K562 (cell line): ENCODE results near the gene SEL1L. TPM values are rescaled to one million over a fixed set of nuclear protein-coding genes. Genes with fewer than 3 reads are reported as not detected.

ENCODE experiments used
- ARNT ChIP-seq, 2 experiments: fragments of 450-650 bp; IDR thresholded peaks; 2 replicates each; pipeline ENCODE4 v1.6.1; 2016; ENCODE audit warnings: mild to moderate bottlenecking in 1 of 2
- BCOR ChIP-seq: fragments of 450-650 bp; IDR thresholded peaks from 2 replicates; pipeline ENCODE4 v1.6.1; 2016
- DACH1 ChIP-seq: fragments of 450-650 bp; IDR thresholded peaks from 2 replicates; pipeline ENCODE4 v1.6.1; 2018; ENCODE audit not compliant: partially characterized antibody
- GTF2F1 ChIP-seq: IDR thresholded peaks from 2 replicates; pipeline ENCODE4 v1.6.1; 2011; ENCODE audit warnings: low read depth, low read length, improper control_type of control experiment
- JUN ChIP-seq, 2 experiments: sonication (generic) in 1 of 2; formaldehyde crosslinking in 1 of 2; IDR thresholded peaks; 2 replicates each; pipeline versions ENCODE4 v1.6.1 to v1.8.0; 2012 to 2022; ENCODE audit warnings: borderline replicate concordance in 2 of 2, mild to moderate bottlenecking in 2 of 2, improper control_type of control experiment in 1 of 2, low read depth in 1 of 2, low read length in 1 of 2, missing genetic modification reagents in 1 of 2
- JUND ChIP-seq, 2 experiments: IDR thresholded peaks; 2 replicates in 1 of 2; 3 replicates in 1 of 2; pipeline ENCODE4 v1.6.1; 2011; ENCODE audit warnings: borderline replicate concordance in 2 of 2, low read depth in 2 of 2, low read length in 2 of 2, improper control_type of control experiment in 1 of 2, missing biosample characterization in 1 of 2, missing genetic modification characterization in 1 of 2, missing genetic modification reagents in 1 of 2
- NBN ChIP-seq: fragments of 450-650 bp; IDR thresholded peaks from 2 replicates; pipeline ENCODE4 v1.6.1; 2016; ENCODE audit warnings: low read depth, mild to moderate bottlenecking
- POLR2H ChIP-seq: IDR thresholded peaks from 2 replicates; pipeline ENCODE4 v1.6.1; 2016; ENCODE audit warnings: missing genetic modification characterization, low read depth, mild to moderate bottlenecking, control low read depth, missing compliant biosample characterization, moderate library complexity
- SAFB2 ChIP-seq: fragments of 200-400 bp; formaldehyde crosslinking; IDR thresholded peaks from 2 replicates; pipeline ENCODE4 v1.6.1; 2018; ENCODE audit warnings: borderline replicate concordance, low read length, low read depth, moderate library complexity; ENCODE audit not compliant: severe bottlenecking
- SMAD3 ChIP-seq: fragments of 450-650 bp; formaldehyde crosslinking; conservative IDR thresholded peaks from 2 replicates; pipeline ENCODE4 v1.4.0; 2020; ENCODE audit warnings: mild to moderate bottlenecking
- SMARCB1 ChIP-seq: IDR thresholded peaks from 2 replicates; pipeline ENCODE4 v1.6.1; 2011; ENCODE audit warnings: improper control_type of control experiment, low read depth; ENCODE audit not compliant: insufficient read length
- SPI1 ChIP-seq: IDR thresholded peaks from 2 replicates; pipeline ENCODE4 v1.6.1; 2011; ENCODE audit warnings: low read depth, low read length, control low read depth, borderline replicate concordance
- SRSF3 ChIP-seq: fragments of 200-400 bp; formaldehyde crosslinking; IDR thresholded peaks from 2 replicates; pipeline ENCODE4 v1.6.1; 2016; ENCODE audit warnings: mild to moderate bottlenecking, low read length, moderate library complexity; ENCODE audit not compliant: insufficient read depth
- TFAP4 ChIP-seq: sonication (generic); formaldehyde crosslinking; IDR thresholded peaks from 2 replicates; pipeline ENCODE4 v1.8.0; 2022; ENCODE audit warnings: missing genetic modification reagents, mild to moderate bottlenecking, moderate library complexity, borderline replicate concordance
- XRCC4 ChIP-seq: IDR thresholded peaks from one replicate; pipeline ENCODE4 v1.6.1; 2011; ENCODE audit not compliant: insufficient read depth, insufficient read length; ENCODE audit errors: extremely low read depth
- ZNF134 ChIP-seq: fragments of 250-450 bp; sonication (Bioruptor Pico); conservative IDR thresholded peaks from 2 replicates; pipeline ENCODE4 v1.4.0; 2020
- ZNF239 ChIP-seq: fragments of 250-450 bp; sonication (Bioruptor Pico); IDR thresholded peaks from 2 replicates; pipeline ENCODE4 v1.4.0; 2020; ENCODE audit warnings: mild to moderate bottlenecking
- ZNF282 ChIP-seq: sonication (generic); formaldehyde crosslinking; IDR thresholded peaks from 2 replicates; pipeline ENCODE4 v1.8.1; 2023; ENCODE audit warnings: missing genetic modification reagents
- ZNF639 ChIP-seq, 2 experiments: fragments of 200-800 bp in 1 of 2; sonication (Bioruptor generic) in 1 of 2; sonication (generic) in 1 of 2; formaldehyde crosslinking in 1 of 2; IDR thresholded peaks in 1 of 2; conservative IDR thresholded peaks in 1 of 2; 2 replicates each; pipeline versions ENCODE4 v1.5.0 to v1.6.1; 2016 to 2020; ENCODE audit warnings: missing compliant biosample characterization in 1 of 2, missing genetic modification characterization in 1 of 2, missing genetic modification reagents in 1 of 2
- ZSCAN32 ChIP-seq: fragments of 450-650 bp; formaldehyde crosslinking; IDR thresholded peaks from 2 replicates; pipeline ENCODE4 v1.4.0; 2020; ENCODE audit warnings: mild to moderate bottlenecking, moderate library complexity
- polyA plus RNA-seq, 8 experiments: library from polyadenylated mRNA; depleted of rRNA in 4 of 8; stranded (reverse) in 5 of 8; unstranded in 3 of 8; fragments of >200 nt; fragmentation: Nextera tagmentation in 2 of 8; fragmentation: Illumina TruSeq in 1 of 8; extraction: Ambion mirVana in 2 of 8; extraction: Trizol in 1 of 8; gene quantifications; 2 replicates each; pipeline versions ENCODE4 v1.2.1 to v1.2.3, GENCODE V29; 2011 to 2014; ENCODE audit warnings: inconsistent platforms in 1 of 8, missing spikeins in 1 of 8
- total RNA-seq, 7 experiments: library from RNA; depleted of rRNA in 6 of 7; stranded (reverse); fragments of >200 nt in 6 of 7; fragmentation: Illumina TruSeq in 2 of 7; extraction: Trizol in 2 of 7; gene quantifications; 2 replicates each; pipeline versions ENCODE4 v1.2.1 to v1.2.3, GENCODE V29; 2011 to 2021; ENCODE audit warnings: low replicate concordance in 1 of 7
- TF ChIP-seq, protein P1 (sequence below): sonication (generic); formaldehyde crosslinking; IDR thresholded peaks from 2 replicates; pipeline ENCODE4 v1.4.0; 2020; ENCODE audit warnings: mild to moderate bottlenecking, missing genetic modification reagents

SEL1L gene
- total and polyA plus RNA-seq, 9 of the 15 experiments (the other 6 are each of a cell fraction or from before 2014, with no cell fraction given) = 7.7 to 21.1 (median 13.6) TPM

GRCh38 chr14:81427348-81428058 lies 106.2 kb downstream of the SEL1L start (continued):
- TF ChIP-seq JUN (IDR thresholded peaks at IDR 0.05; ENCODE audit: borderline replicate concordance, low read depth, low read length) (0 out of 2 replicates have a peak, but pooled peaks have one; percentile 59), JUN (CRISPR knock-in tag; IDR thresholded peaks at IDR 0.05; ENCODE audit: borderline replicate concordance) (no peak), JUND (IDR thresholded peaks at IDR 0.05; ENCODE audit: borderline replicate concordance, low read depth, low read length) (peak; percentile 83), JUND (tag; IDR thresholded peaks at IDR 0.05; ENCODE audit: borderline replicate concordance, low read depth, low read length) (peak; percentile 68; the same call in 1 of the 3 replicates), ZNF639 (CRISPR knock-in tag; conservative IDR thresholded peaks at IDR 0.05 in 1 of 2, IDR thresholded peaks at IDR 0.05 in 1 of 2) (no peak), ARNT (IDR thresholded peaks at IDR 0.05) (peak in 1 of 2 experiments; percentile 78; a peak in 3 of 4 replicates), GTF2F1 (no peak), ZSCAN32 (CRISPR knock-in tag) (no peak), SMARCB1 (peak; percentile 90), SRSF3 (no peak), ZNF239 (CRISPR knock-in tag) (no peak), SPI1 (no peak), SAFB2 (no peak), ZNF282 (no peak), TFAP4 (CRISPR knock-in tag) (peak; percentile 99), DACH1 (peak; percentile 80), XRCC4 (no peak), NBN (0 out of 2 replicates have a peak, but pooled peaks have one; percentile 67), ZNF134 (CRISPR knock-in tag) (no peak), POLR2H (tag) (peak; percentile 53; the same call in 1 of the 2 replicates), BCOR (0 out of 2 replicates have a peak, but pooled peaks have one; percentile 40), SMAD3 (CRISPR knock-in tag) (no peak)
- TF ChIP-seq, protein P1, sequence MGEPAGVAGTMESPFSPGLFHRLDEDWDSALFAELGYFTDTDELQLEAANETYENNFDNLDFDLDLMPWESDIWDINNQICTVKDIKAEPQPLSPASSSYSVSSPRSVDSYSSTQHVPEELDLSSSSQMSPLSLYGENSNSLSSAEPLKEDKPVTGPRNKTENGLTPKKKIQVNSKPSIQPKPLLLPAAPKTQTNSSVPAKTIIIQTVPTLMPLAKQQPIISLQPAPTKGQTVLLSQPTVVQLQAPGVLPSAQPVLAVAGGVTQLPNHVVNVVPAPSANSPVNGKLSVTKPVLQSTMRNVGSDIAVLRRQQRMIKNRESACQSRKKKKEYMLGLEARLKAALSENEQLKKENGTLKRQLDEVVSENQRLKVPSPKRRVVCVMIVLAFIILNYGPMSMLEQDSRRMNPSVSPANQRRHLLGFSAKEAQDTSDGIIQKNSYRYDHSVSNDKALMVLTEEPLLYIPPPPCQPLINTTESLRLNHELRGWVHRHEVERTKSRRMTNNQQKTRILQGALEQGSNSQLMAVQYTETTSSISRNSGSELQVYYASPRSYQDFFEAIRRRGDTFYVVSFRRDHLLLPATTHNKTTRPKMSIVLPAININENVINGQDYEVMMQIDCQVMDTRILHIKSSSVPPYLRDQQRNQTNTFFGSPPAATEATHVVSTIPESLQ (CRISPR knock-in tag) = no peak
